ENCODE measurements around the gene CELF2. TPM values are rescaled to one million over a fixed set of nuclear protein-coding genes. Genes with fewer than 3 reads are reported as not detected.

Gene CELF2
- total and polyA plus RNA-seq, 12 donors, result 13.0 to 90.9 (median 80.9) TPM

GRCh38 chr10:11189582-11190376 lies 172.1 kb downstream of the CELF2 start:
- intact Hi-C loops (cut with DNase I), result no loop called here
- peaks cover 0 to 33% (median 0%) of the 10 kb centered on the region in 9 donors for H3K36me3 ChIP-seq
- H3K9me3 ChIP-seq, result peaks cover 0 to 13% (median 7%) of the 10 kb centered on the region in 11 donors
- H3K27me3 ChIP-seq, result no peaks in the 10 kb centered on the region
- ATAC-seq (peak in 4 of 8 donors; percentile 2 to 39 (median 18)), DNase-seq (no peak)
- H3K27ac ChIP-seq, result peak overlapping the region in 5 of 10 donors; percentile 25 to 54 (median 43)
- TF ChIP-seq CTCF (IDR thresholded peaks at IDR 0.05), result no peak
- 57 to 64% methylated on average over 6 of the region's 6 CpGs for WGBS, 2 donors
- H3K4me1 ChIP-seq, result peaks cover 4 to 69% (median 50%) of the 10 kb centered on the region in 9 donors
- no peak overlapping the region for H3K4me3 ChIP-seq

DNA sequence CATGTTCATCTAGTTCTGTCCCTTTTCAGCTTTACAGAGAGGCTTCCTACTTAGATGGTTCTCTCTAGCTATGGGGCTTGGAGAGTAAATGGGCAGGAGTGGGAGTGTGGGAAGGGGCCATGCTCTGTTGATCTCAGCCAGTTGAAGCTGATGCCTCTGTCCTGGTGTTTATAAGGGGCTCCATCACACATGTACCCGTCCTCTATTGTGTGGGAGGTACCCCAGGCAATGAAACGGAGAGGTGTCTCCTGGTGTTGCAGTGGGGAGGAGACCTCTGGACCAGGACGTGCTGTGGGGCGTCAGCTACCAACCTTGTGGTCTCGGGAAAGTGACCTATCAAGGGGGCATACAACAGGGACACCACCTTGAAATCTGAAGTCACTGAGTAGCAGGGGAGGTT lies 173.5 kb downstream of the CELF2 start:
- H3K27ac ChIP-seq, result peak overlapping the region in 4 of 10 donors; percentile 72 to 76 (median 75)
- peak in 1 of 8 donors; percentile 6 for ATAC-seq

DNA sequence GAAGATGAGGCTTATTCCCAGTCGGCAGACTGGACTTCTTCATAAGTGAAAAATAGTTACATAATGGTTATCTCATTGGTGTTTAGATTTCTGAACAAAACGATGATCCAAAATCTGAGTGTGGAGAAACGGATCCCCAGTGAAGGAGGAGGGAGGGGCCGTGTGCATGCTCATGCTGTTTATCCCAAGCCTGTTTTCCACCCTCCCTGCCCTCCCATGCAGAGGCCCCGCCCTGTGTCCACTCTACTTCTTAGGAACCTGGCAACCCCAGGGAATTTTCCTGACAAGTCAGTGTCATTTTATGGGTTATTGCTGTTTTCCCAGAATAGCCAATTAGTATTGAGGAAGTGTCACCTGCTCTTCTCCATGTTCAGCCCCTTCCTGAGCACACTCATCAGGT lies 174.0 kb downstream of the CELF2 start:
- DNase-seq (no peak), ATAC-seq (peak in 5 of 8 donors; percentile 2 to 28 (median 26))
- Histone ChIP-seq H3K27me3 (no peaks in the 10 kb centered on the region), H3K27ac (peak overlapping the region in 9 of 10 donors; percentile 34 to 76 (median 56)), H3K4me3 (no peak overlapping the region), H3K9me3 (no peaks in the 10 kb centered on the region), H3K36me3 (peaks cover 0 to 31% (median 0%) of the 10 kb centered on the region in 9 donors), H3K4me1 (peaks cover 4 to 80% (median 62%) of the 10 kb centered on the region in 9 donors)
- intact Hi-C loops (cut with DNase I), result no loop called here
- WGBS, 2 donors, result 54 to 56% methylated on average over 5 of the region's 5 CpGs
- TF ChIP-seq CTCF (IDR thresholded peaks at IDR 0.05), result no peak

More for the DNA sequence above, 173.5 kb downstream of the CELF2 start:
- no peak for DNase-seq
- H3K36me3 ChIP-seq, result peaks cover 0 to 27% (median 0%) of the 10 kb centered on the region in 9 donors
- TF ChIP-seq CTCF (IDR thresholded peaks at IDR 0.05), result no peak
- H3K9me3 ChIP-seq, result no peaks in the 10 kb centered on the region
- no peaks in the 10 kb centered on the region for H3K27me3 ChIP-seq
- 86 to 87% methylated on average over 5 of the region's 5 CpGs for WGBS, 2 donors
- peaks cover 4 to 79% (median 62%) of the 10 kb centered on the region in 9 donors for H3K4me1 ChIP-seq
- intact Hi-C loops (cut with DNase I), result no loop called here
- no peak overlapping the region for H3K4me3 ChIP-seq

DNA sequence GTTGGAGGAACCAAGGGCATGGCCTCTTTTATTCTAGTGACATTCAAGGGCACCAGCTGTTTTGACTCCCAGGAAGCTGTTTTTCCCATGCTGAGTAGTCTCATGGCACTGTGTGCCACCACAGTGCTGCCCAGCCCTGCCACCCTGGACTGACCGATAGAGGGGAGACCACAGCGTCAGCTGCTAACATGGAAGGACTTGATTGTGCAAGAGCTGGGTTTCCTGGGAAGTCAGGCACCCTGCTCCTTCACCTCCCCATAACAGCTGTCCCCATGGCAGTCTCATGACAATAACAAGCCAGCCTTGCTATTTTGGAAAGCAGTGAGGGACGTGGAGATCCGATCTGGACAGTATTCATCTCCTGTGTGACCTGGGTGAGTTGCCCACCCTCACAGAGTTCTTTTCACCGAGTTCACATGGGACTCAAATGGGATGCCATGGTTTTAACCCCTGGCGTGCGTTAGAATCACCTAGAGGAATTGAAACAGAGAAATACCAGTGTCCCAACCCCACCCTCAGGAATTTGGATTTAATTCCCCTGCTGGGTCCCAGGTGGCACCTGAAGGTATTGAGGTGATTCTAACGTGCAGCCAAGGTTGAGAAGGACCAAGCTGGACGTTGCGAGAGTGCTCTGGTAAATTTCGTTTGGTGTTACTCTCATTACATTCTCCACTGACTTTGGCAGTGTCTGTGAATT lies 174.8 kb downstream of the CELF2 start:
- H3K4me1 ChIP-seq, result peaks cover 4 to 88% (median 67%) of the 10 kb centered on the region in 9 donors
- H3K27me3 ChIP-seq, result no peaks in the 10 kb centered on the region
- TF ChIP-seq CTCF (IDR thresholded peaks at IDR 0.05), result peak in 2 of 9 donors; percentile 10 to 16
- peak overlapping the region; percentile 34 to 76 (median 54) for H3K27ac ChIP-seq
- H3K9me3 ChIP-seq, result no peaks in the 10 kb centered on the region
- H3K36me3 ChIP-seq, result peaks cover 0 to 31% (median 0%) of the 10 kb centered on the region in 9 donors
- H3K4me3 ChIP-seq, result no peak overlapping the region
- WGBS, 2 donors, result 46 to 52% methylated on average over 11 of the region's 11 CpGs
- ATAC-seq, result peak; percentile 68 to 91 (median 86)
- intact Hi-C loops (cut with DNase I), result no loop called here
- DNase-seq, result peak; percentile 37 to 64
